Measurements from ENCODE around the gene HM13.

- TF ChIP-seq CTCF (IDR thresholded peaks at IDR 0.05) (no peak), POLR2A (IDR thresholded peaks at IDR 0.05) (no peak)
Observed at GRCh38 chr20:31560746-31561598, 46.7 kb downstream of the HM13 start.
